ENCODE measurements around the gene ORMDL1.

DNA sequence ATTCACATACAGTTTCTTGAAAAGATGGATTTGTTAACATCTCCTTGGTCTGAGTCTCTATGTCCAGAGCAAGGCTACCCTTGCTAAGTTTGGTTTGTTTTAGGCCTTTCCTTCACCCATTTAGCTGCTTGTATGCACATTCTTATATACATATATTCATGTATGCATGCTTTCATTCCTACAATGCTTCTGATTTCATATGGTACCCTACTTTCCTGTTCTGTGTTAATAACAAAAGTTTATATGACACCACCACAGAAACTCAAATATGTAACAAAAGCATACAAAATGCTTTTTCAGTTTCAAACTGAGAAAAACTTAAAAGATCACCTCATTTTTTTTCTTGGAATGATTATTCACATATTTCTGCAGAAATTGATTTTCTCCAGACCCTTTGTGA lies 60.9 kb downstream of the ORMDL1 start:
- TF ChIP-seq, protein P1, sequence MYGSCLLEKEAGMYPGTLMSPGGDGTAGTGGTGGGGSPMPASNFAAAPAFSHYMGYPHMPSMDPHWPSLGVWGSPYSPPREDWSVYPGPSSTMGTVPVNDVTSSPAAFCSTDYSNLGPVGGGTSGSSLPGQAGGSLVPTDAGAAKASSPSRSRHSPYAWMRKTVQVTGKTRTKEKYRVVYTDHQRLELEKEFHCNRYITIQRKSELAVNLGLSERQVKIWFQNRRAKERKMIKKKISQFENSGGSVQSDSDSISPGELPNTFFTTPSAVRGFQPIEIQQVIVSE (CRISPR knock-in tag; IDR thresholded peaks at IDR 0.05; ENCODE audit: borderline replicate concordance) = no peak
- no peak for TF ChIP-seq CREM (CRISPR knock-in tag; IDR thresholded peaks at IDR 0.05)
- TF ChIP-seq, protein P2, sequence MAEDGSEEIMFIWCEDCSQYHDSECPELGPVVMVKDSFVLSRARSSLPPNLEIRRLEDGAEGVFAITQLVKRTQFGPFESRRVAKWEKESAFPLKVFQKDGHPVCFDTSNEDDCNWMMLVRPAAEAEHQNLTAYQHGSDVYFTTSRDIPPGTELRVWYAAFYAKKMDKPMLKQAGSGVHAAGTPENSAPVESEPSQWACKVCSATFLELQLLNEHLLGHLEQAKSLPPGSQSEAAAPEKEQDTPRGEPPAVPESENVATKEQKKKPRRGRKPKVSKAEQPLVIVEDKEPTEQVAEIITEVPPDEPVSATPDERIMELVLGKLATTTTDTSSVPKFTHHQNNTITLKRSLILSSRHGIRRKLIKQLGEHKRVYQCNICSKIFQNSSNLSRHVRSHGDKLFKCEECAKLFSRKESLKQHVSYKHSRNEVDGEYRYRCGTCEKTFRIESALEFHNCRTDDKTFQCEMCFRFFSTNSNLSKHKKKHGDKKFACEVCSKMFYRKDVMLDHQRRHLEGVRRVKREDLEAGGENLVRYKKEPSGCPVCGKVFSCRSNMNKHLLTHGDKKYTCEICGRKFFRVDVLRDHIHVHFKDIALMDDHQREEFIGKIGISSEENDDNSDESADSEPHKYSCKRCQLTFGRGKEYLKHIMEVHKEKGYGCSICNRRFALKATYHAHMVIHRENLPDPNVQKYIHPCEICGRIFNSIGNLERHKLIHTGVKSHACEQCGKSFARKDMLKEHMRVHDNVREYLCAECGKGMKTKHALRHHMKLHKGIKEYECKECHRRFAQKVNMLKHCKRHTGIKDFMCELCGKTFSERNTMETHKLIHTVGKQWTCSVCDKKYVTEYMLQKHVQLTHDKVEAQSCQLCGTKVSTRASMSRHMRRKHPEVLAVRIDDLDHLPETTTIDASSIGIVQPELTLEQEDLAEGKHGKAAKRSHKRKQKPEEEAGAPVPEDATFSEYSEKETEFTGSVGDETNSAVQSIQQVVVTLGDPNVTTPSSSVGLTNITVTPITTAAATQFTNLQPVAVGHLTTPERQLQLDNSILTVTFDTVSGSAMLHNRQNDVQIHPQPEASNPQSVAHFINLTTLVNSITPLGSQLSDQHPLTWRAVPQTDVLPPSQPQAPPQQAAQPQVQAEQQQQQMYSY (CRISPR knock-in tag; IDR thresholded peaks at IDR 0.05) = no peak
- TF ChIP-seq, protein P3, sequence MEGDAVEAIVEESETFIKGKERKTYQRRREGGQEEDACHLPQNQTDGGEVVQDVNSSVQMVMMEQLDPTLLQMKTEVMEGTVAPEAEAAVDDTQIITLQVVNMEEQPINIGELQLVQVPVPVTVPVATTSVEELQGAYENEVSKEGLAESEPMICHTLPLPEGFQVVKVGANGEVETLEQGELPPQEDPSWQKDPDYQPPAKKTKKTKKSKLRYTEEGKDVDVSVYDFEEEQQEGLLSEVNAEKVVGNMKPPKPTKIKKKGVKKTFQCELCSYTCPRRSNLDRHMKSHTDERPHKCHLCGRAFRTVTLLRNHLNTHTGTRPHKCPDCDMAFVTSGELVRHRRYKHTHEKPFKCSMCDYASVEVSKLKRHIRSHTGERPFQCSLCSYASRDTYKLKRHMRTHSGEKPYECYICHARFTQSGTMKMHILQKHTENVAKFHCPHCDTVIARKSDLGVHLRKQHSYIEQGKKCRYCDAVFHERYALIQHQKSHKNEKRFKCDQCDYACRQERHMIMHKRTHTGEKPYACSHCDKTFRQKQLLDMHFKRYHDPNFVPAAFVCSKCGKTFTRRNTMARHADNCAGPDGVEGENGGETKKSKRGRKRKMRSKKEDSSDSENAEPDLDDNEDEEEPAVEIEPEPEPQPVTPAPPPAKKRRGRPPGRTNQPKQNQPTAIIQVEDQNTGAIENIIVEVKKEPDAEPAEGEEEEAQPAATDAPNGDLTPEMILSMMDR (IDR thresholded peaks at IDR 0.05) = no peak
- TF ChIP-seq, protein P4, sequence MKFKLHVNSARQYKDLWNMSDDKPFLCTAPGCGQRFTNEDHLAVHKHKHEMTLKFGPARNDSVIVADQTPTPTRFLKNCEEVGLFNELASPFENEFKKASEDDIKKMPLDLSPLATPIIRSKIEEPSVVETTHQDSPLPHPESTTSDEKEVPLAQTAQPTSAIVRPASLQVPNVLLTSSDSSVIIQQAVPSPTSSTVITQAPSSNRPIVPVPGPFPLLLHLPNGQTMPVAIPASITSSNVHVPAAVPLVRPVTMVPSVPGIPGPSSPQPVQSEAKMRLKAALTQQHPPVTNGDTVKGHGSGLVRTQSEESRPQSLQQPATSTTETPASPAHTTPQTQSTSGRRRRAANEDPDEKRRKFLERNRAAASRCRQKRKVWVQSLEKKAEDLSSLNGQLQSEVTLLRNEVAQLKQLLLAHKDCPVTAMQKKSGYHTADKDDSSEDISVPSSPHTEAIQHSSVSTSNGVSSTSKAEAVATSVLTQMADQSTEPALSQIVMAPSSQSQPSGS (CRISPR knock-in tag; IDR thresholded peaks at IDR 0.05; ENCODE audit: borderline replicate concordance, low read depth) = no peak
- TF ChIP-seq, protein P5, sequence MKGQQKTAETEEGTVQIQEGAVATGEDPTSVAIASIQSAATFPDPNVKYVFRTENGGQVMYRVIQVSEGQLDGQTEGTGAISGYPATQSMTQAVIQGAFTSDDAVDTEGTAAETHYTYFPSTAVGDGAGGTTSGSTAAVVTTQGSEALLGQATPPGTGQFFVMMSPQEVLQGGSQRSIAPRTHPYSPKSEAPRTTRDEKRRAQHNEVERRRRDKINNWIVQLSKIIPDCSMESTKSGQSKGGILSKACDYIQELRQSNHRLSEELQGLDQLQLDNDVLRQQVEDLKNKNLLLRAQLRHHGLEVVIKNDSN (CRISPR knock-in tag; IDR thresholded peaks at IDR 0.05) = no peak
- TF ChIP-seq, protein P6, sequence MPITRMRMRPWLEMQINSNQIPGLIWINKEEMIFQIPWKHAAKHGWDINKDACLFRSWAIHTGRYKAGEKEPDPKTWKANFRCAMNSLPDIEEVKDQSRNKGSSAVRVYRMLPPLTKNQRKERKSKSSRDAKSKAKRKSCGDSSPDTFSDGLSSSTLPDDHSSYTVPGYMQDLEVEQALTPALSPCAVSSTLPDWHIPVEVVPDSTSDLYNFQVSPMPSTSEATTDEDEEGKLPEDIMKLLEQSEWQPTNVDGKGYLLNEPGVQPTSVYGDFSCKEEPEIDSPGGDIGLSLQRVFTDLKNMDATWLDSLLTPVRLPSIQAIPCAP (CRISPR knock-in tag; IDR thresholded peaks at IDR 0.05) = no peak
- TF ChIP-seq, protein P7, sequence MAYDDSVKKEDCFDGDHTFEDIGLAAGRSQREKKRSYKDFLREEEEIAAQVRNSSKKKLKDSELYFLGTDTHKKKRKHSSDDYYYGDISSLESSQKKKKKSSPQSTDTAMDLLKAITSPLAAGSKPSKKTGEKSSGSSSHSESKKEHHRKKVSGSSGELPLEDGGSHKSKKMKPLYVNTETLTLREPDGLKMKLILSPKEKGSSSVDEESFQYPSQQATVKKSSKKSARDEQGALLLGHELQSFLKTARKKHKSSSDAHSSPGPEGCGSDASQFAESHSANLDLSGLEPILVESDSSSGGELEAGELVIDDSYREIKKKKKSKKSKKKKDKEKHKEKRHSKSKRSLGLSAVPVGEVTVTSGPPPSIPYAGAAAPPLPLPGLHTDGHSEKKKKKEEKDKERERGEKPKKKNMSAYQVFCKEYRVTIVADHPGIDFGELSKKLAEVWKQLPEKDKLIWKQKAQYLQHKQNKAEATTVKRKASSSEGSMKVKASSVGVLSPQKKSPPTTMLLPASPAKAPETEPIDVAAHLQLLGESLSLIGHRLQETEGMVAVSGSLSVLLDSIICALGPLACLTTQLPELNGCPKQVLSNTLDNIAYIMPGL (CRISPR knock-in tag; IDR thresholded peaks at IDR 0.05) = no peak
- no peak for TF ChIP-seq SMAD4 (CRISPR knock-in tag; IDR thresholded peaks at IDR 0.05)
- TF ChIP-seq ZNF121 (CRISPR knock-in tag; IDR thresholded peaks at IDR 0.05) = no peak
- TF ChIP-seq, protein P8, sequence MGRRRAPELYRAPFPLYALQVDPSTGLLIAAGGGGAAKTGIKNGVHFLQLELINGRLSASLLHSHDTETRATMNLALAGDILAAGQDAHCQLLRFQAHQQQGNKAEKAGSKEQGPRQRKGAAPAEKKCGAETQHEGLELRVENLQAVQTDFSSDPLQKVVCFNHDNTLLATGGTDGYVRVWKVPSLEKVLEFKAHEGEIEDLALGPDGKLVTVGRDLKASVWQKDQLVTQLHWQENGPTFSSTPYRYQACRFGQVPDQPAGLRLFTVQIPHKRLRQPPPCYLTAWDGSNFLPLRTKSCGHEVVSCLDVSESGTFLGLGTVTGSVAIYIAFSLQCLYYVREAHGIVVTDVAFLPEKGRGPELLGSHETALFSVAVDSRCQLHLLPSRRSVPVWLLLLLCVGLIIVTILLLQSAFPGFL (CRISPR knock-in tag; IDR thresholded peaks at IDR 0.05; ENCODE audit: borderline replicate concordance) = no peak
- TF ChIP-seq FOXP1 (CRISPR knock-in tag; IDR thresholded peaks at IDR 0.05; ENCODE audit: borderline replicate concordance) = no peak
- TF ChIP-seq NR2C2 (CRISPR knock-in tag; IDR thresholded peaks at IDR 0.05) = no peak

Measured in WTC11 (cell line).